GM12874 (cell line): Measurements from ENCODE around the gene USP30.

Experiments used
- TF ChIP-seq, protein P1 (sequence below): IDR thresholded peaks from 2 replicates; pipeline ENCODE4 v1.5.1; 2011; ENCODE audit warnings: low read depth, mild to moderate bottlenecking, control low read depth, low read length, moderate library complexity; ENCODE audit not compliant: insufficient read depth

Gene USP30

DNA sequence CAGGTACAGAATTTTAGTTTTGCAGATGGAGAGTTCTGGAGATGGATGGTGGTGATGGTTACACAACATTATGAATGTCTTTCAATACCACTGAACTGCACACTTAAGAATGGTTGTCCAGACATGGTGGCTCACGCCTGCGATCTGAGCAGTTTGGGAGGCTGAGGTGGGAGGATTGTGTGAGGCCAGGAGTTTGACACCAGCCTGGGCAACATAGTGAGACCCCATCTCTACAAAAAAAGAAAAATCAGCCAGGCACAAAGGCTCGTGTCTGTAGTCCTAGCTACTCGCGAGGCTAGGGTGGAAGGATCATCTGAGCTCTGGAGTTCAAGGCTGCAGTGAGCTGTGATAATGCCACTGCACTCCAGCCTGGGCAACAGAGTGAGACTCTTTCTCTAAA is 8.1 kb upstream of the USP30 start:
- TF ChIP-seq, protein P1, sequence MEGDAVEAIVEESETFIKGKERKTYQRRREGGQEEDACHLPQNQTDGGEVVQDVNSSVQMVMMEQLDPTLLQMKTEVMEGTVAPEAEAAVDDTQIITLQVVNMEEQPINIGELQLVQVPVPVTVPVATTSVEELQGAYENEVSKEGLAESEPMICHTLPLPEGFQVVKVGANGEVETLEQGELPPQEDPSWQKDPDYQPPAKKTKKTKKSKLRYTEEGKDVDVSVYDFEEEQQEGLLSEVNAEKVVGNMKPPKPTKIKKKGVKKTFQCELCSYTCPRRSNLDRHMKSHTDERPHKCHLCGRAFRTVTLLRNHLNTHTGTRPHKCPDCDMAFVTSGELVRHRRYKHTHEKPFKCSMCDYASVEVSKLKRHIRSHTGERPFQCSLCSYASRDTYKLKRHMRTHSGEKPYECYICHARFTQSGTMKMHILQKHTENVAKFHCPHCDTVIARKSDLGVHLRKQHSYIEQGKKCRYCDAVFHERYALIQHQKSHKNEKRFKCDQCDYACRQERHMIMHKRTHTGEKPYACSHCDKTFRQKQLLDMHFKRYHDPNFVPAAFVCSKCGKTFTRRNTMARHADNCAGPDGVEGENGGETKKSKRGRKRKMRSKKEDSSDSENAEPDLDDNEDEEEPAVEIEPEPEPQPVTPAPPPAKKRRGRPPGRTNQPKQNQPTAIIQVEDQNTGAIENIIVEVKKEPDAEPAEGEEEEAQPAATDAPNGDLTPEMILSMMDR: no peak

DNA sequence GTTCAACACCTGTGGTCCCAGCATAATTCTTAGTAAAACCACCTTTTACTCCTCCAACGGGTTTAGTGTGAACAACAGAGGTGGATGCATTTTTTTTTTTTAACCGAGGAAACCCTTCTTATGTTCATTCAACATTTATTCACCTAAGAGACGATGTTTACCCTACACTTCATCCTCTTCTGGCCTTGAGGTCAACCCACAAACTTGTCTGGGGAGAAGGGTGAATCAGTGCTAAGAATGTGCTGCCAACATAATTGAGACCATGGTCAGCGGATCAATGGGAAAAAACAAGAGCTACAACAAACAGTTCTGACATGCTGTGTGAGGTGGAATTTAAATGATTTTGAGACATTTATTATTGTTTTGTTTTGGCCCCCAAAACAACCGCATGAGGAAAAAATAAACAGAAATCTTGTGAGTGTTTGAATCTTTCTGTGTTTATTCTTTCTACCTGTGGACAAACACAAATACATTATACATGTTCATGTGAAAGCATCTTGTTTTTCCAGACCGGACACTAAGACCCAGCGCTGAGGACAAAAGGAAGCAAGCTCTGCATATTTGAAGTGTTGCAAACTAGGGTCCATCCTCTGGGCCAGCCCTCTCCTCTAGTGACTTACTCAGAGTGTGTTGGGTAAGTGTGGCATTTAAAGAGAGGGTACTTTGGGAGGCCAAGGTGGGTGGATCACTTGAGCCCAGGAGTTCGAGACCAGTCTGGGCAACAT is 5.1 kb upstream of the USP30 start:
- TF ChIP-seq, protein P1: no peak

DNA sequence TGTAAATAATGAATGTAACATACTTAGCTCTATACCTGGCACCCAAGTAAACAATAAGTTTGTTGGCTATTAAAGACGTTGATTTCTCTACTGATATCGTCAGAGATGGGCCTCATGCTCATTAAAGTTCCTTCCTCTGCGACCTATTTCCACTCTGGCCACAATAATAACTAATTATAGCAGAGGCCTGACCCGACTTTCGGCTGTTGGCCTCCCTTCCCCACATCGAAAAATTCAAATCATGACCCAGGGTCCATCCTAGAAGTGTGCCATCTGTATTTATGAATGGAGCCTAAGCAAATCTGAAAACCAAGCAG is 321 bp upstream of the USP30 start:
- TF ChIP-seq, protein P1: no peak

DNA sequence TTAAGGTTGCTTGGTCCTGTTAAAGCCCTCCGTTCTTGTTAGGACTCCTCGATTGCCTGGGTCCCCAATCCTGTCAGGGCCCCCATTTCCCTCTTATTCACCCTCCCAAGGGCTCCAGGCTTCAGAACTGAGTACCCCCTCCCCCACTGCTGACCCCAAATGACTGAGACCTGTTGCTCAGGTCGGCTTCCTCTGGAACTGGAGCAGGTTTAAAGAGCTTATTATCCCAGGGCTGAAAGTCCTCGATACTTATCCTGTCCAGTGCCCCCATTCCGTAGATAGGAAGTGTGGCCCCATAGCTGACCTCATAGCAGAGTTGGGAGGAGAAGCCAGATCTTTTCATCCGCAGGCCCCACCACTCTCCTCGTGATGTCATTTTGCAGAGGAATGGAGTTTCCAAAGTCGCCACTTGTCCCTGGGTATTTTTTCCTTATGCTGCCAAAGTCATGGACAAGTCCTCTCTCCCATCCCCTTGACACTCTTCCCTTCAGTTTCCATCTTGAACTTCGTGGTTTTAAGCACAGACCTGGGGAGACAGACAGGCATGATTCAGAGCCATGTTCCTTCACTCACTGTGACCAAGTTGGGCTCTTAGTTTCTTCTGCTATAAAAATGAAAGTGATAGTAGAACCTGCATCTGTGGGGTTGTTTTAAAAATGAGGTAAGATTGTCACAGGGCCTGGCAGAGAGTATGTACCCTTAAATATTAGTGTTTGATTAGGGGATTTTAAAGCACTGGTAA is 1.2 kb downstream of the USP30 start:
- TF ChIP-seq, protein P1: no peak

DNA sequence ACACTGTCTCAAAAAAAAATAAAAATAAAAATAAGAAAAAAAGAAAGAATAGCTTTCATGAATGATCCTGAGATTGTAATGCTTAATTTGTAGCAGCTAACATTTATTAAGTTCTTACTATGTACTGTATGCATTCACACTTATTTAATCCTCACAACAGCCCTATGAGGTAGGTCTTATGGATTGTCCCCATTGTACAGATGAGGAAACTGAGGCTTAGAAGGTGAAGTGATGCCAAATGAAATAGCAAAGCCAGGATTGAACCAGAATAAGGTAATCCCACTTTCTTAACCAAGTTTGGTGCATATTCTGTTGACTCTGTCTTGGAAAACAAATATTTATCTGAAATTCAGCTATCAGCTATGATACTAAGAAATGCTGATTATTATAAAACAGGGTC is 2.1 kb downstream of the USP30 start:
- TF ChIP-seq, protein P1: no peak

DNA sequence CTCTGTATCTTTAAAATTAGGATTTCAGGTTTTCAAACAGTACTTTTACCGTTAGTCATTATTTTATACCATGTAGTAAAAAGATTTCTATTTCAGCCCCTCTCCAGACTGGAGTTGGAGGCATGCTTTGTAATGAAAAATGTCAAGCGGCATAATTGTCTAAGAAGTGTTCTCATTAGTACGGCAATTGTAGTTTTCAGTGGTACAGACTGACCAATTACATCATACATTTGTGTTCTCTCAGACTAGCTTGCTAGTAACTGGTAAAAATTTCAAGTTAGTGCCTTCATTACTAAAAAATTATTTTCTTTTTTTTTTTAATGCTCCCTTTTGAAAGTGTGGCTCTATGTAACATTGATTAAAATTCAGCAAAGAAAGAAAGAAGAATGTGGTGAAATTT is 4.5 kb downstream of the USP30 start:
- TF ChIP-seq, protein P1: no peak

DNA sequence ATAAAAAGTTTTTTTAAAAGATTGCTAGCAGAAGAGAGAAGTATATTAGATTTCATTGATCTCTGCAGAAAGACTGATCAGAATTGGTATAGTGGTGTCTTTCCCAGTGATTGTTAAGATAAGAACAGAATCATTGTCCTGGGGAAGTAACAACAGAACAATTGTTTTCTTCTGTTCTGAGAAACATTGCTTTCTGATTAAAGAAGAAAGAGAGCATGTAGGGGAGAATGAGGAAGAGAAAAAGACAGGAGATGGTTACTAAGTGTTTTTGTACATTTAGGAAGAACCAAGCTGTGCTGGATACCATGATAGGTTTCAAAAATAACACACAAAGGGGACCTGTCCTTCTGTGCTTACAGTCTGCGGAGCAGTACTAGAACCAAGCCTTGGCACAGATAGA is 5.0 kb downstream of the USP30 start:
- TF ChIP-seq, protein P1: no peak
